OCI-LY3 (cell line): ENCODE results near the gene KIF1A.

Experiments
- EZH2phosphoT487 ChIP-seq: fragments of 200-600 bp; shearing (Covaris generic); IDR thresholded peaks from 2 replicates; pipeline ENCODE4 v1.6.1; 2018; ENCODE audit warnings: antibody characterized with exemption, mixed run types, low read depth
- TF ChIP-seq, protein P1 (sequence below): fragments of 200-600, 300-600 bp; sonication (generic); IDR thresholded peaks from 2 replicates; pipeline ENCODE4 v1.5.1; 2014; ENCODE audit warnings: antibody characterized with exemption, low read length, low read depth

GRCh38 chr2:240713071-240713927 lies 106.7 kb downstream of the KIF1A start:
- TF ChIP-seq, protein P1, sequence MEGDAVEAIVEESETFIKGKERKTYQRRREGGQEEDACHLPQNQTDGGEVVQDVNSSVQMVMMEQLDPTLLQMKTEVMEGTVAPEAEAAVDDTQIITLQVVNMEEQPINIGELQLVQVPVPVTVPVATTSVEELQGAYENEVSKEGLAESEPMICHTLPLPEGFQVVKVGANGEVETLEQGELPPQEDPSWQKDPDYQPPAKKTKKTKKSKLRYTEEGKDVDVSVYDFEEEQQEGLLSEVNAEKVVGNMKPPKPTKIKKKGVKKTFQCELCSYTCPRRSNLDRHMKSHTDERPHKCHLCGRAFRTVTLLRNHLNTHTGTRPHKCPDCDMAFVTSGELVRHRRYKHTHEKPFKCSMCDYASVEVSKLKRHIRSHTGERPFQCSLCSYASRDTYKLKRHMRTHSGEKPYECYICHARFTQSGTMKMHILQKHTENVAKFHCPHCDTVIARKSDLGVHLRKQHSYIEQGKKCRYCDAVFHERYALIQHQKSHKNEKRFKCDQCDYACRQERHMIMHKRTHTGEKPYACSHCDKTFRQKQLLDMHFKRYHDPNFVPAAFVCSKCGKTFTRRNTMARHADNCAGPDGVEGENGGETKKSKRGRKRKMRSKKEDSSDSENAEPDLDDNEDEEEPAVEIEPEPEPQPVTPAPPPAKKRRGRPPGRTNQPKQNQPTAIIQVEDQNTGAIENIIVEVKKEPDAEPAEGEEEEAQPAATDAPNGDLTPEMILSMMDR, result no peak
- TF ChIP-seq EZH2phosphoT487, result no peak
